Measurements from ENCODE around the gene ZFHX3. TPM values are rescaled to one million over a fixed set of nuclear protein-coding genes. Genes with fewer than 3 reads are reported as not detected.

ZFHX3 gene
- total RNA-seq, 2 donors from 2014 or later: 57.7 to 70.1 TPM

- no peak for DNase-seq (ENCODE audit: low spot score)
- Histone ChIP-seq H3K9me3 (no peaks in the 10 kb centered on the region), H3K27me3 (replicated peaks; ENCODE audit: insufficient read depth) (no peaks in the 10 kb centered on the region), H3K4me1 (ENCODE audit: control insufficient read depth in 1 of 2, low read depth in 2 of 2) (peaks cover 13 to 87% of the 10 kb centered on the region in 2 donors), H3K36me3 (no peaks in the 10 kb centered on the region), H3K4me3 (no peak overlapping the region), H3K27ac (no peak overlapping the region)
- no peak for TF ChIP-seq CTCF (IDR thresholded peaks at IDR 0.05)
- no peak for ATAC-seq (ENCODE audit: insufficient number of reproducible peaks, low FRiP score, low read depth)
These were observed 70.8 kb downstream of the ZFHX3 start for GRCh38 chr16:72977127-72977526.

GRCh38 chr16:72976438-72977064, 71.4 kb downstream of the ZFHX3 start:
- H3K9me3 ChIP-seq: no peaks in the 10 kb centered on the region
- H3K4me3 ChIP-seq: no peak overlapping the region
- no peaks in the 10 kb centered on the region for H3K27me3 ChIP-seq (replicated peaks; ENCODE audit: insufficient read depth)
- DNase-seq (ENCODE audit: low spot score) (no peak), ATAC-seq (ENCODE audit: insufficient number of reproducible peaks, low FRiP score, low read depth) (no peak)
- H3K36me3 ChIP-seq: no peaks in the 10 kb centered on the region
- no peak for TF ChIP-seq CTCF (IDR thresholded peaks at IDR 0.05)
- H3K4me1 ChIP-seq (ENCODE audit: control insufficient read depth in 1 of 2, low read depth in 2 of 2): peaks cover 14 to 93% of the 10 kb centered on the region in 2 donors
- H3K27ac ChIP-seq: no peak overlapping the region

GRCh38 chr16:72975809-72976437, 72.0 kb downstream of the ZFHX3 start:
- Histone ChIP-seq H3K9me3 (no peaks in the 10 kb centered on the region), H3K27ac (no peak overlapping the region), H3K36me3 (no peaks in the 10 kb centered on the region), H3K4me3 (no peak overlapping the region), H3K27me3 (replicated peaks; ENCODE audit: insufficient read depth) (no peaks in the 10 kb centered on the region), H3K4me1 (ENCODE audit: control insufficient read depth in 1 of 2, low read depth in 2 of 2) (peaks cover 20 to 96% of the 10 kb centered on the region in 2 donors)
- ATAC-seq (ENCODE audit: insufficient number of reproducible peaks, low FRiP score, low read depth): no peak
- TF ChIP-seq CTCF (IDR thresholded peaks at IDR 0.05): no peak
- no peak for DNase-seq (ENCODE audit: low spot score)

- H3K36me3 ChIP-seq: no peaks in the 10 kb centered on the region
- H3K4me1 ChIP-seq (ENCODE audit: control insufficient read depth in 1 of 2, low read depth in 2 of 2): peaks cover 31 to 98% of the 10 kb centered on the region in 2 donors
- DNase-seq (ENCODE audit: low spot score): no peak
- no peak overlapping the region for H3K4me3 ChIP-seq
- no peaks in the 10 kb centered on the region for H3K9me3 ChIP-seq
- H3K27ac ChIP-seq: no peak overlapping the region
- ATAC-seq (ENCODE audit: insufficient number of reproducible peaks, low FRiP score, low read depth): no peak
- no peak for TF ChIP-seq CTCF (IDR thresholded peaks at IDR 0.05)
- no peaks in the 10 kb centered on the region for H3K27me3 ChIP-seq (replicated peaks; ENCODE audit: insufficient read depth)
These were observed 73.7 kb downstream of the ZFHX3 start for GRCh38 chr16:72974142-72974769.

GRCh38 chr16:72972878-72973571, 74.9 kb downstream of the ZFHX3 start:
- Histone ChIP-seq H3K9me3 (no peaks in the 10 kb centered on the region), H3K27ac (no peak overlapping the region), H3K36me3 (no peaks in the 10 kb centered on the region), H3K27me3 (replicated peaks; ENCODE audit: insufficient read depth) (no peaks in the 10 kb centered on the region), H3K4me1 (ENCODE audit: control insufficient read depth in 1 of 2, low read depth in 2 of 2) (peaks cover 32 to 91% of the 10 kb centered on the region in 2 donors), H3K4me3 (no peak overlapping the region)
- TF ChIP-seq CTCF (IDR thresholded peaks at IDR 0.05): no peak
- ATAC-seq (ENCODE audit: insufficient number of reproducible peaks, low FRiP score, low read depth) (no peak), DNase-seq (ENCODE audit: low spot score) (no peak)
